ENCODE results near the gene THNSL1.

DNA sequence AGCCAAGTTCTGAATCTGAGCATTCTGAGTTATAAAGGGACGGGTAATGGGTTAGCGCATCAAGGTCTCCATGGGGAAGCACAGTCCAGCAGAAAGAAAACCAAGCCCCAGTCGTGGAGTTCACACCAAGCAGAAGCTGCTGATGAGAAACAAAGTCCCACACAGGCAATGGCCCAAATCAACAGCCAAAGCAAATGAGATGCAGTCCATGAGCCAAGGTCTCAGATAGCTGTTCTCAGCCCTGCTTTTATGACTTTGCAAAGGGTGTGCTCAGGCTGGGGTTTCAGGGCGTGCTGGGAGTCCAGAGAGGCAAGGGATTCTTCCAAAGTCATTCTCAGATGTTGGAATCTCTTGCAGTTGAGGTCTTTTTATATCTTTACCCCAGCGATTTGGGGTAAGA is 32.0 kb downstream of the THNSL1 start:
- TF ChIP-seq, protein P1, sequence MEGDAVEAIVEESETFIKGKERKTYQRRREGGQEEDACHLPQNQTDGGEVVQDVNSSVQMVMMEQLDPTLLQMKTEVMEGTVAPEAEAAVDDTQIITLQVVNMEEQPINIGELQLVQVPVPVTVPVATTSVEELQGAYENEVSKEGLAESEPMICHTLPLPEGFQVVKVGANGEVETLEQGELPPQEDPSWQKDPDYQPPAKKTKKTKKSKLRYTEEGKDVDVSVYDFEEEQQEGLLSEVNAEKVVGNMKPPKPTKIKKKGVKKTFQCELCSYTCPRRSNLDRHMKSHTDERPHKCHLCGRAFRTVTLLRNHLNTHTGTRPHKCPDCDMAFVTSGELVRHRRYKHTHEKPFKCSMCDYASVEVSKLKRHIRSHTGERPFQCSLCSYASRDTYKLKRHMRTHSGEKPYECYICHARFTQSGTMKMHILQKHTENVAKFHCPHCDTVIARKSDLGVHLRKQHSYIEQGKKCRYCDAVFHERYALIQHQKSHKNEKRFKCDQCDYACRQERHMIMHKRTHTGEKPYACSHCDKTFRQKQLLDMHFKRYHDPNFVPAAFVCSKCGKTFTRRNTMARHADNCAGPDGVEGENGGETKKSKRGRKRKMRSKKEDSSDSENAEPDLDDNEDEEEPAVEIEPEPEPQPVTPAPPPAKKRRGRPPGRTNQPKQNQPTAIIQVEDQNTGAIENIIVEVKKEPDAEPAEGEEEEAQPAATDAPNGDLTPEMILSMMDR (IDR thresholded peaks at IDR 0.05) = no peak
- no peak for TF ChIP-seq POLR2A (IDR thresholded peaks at IDR 0.05)
